H9 (cell line): Measurements from ENCODE around the gene ZNF2. TPM values are rescaled to one million over a fixed set of nuclear protein-coding genes. Genes with fewer than 3 reads are reported as not detected.

Source experiments
- DNase-seq: peaks from one replicate; pipeline ENCODE4 v3.0.0-alpha.2; 2017
- H2AFZ ChIP-seq: one replicate; pipeline ENCODE4 v1.6.1; 2013; ENCODE audit warnings: mild to moderate bottlenecking, low read length, control low read depth, moderate library complexity
- H2AK5ac ChIP-seq: 2 replicates; pipeline ENCODE4 v1.6.1; 2013; ENCODE audit warnings: low read length, control low read depth, mixed read lengths; ENCODE audit not compliant: insufficient read length
- H2BK120ac ChIP-seq: one replicate; pipeline ENCODE4 v1.6.1; 2013; ENCODE audit warnings: low read depth, mild to moderate bottlenecking, low read length, control low read depth, inconsistent platforms; ENCODE audit not compliant: poor library complexity, severe bottlenecking
- H2BK12ac ChIP-seq: 2 replicates; pipeline ENCODE4 v1.6.1; 2013; ENCODE audit warnings: low read length, control low read depth, mixed read lengths, low read depth; ENCODE audit not compliant: insufficient read length
- H2BK15ac ChIP-seq: 2 replicates; pipeline ENCODE4 v1.6.1; 2013; ENCODE audit warnings: low read depth, low read length, control low read depth
- H2BK20ac ChIP-seq: one replicate; pipeline ENCODE4 v1.6.1; 2013; ENCODE audit warnings: low read depth, mild to moderate bottlenecking, low read length, control low read depth, inconsistent platforms; ENCODE audit not compliant: poor library complexity, severe bottlenecking
- H2BK5ac ChIP-seq: 2 replicates; pipeline ENCODE4 v1.6.1; 2013; ENCODE audit warnings: low read length, control low read depth, mixed read lengths; ENCODE audit not compliant: insufficient read length
- H3K14ac ChIP-seq: 2 replicates; pipeline ENCODE4 v1.6.1; 2013; ENCODE audit warnings: low read length, control low read depth; ENCODE audit not compliant: insufficient read depth
- H3K18ac ChIP-seq: 2 replicates; pipeline ENCODE4 v1.6.1; 2013; ENCODE audit warnings: low read depth, mild to moderate bottlenecking, mixed read lengths, low read length, control low read depth; ENCODE audit not compliant: insufficient read length
- H3K23ac ChIP-seq: 2 replicates; pipeline ENCODE4 v1.6.1; 2013; ENCODE audit warnings: low read length, control low read depth, mixed read lengths, low read depth; ENCODE audit not compliant: insufficient read length
- H3K23me2 ChIP-seq: 2 replicates; pipeline ENCODE4 v1.6.1; 2013; ENCODE audit warnings: low read depth, mild to moderate bottlenecking, mixed read lengths, low read length, control low read depth; ENCODE audit not compliant: insufficient read length, poor library complexity, severe bottlenecking
- H3K27ac ChIP-seq: 2 replicates; pipeline ENCODE4 v1.5.1; 2013; ENCODE audit warnings: low read length, control low read depth, mixed read lengths, low read depth; ENCODE audit not compliant: insufficient read length
- H3K27me3 ChIP-seq: 2 replicates; pipeline ENCODE4 v1.6.1; 2013; ENCODE audit warnings: low read length, control low read depth, inconsistent platforms; ENCODE audit not compliant: insufficient read depth
- H3K4ac ChIP-seq: 2 replicates; pipeline ENCODE4 v1.6.1; 2013; ENCODE audit warnings: low read depth, mild to moderate bottlenecking, control low read depth, inconsistent platforms, low read length, moderate library complexity
- H3K4me1 ChIP-seq: 2 replicates; pipeline ENCODE4 v1.6.1; 2013; ENCODE audit warnings: low read length, control low read depth, inconsistent platforms; ENCODE audit not compliant: insufficient read depth
- H3K4me2 ChIP-seq: 2 replicates; pipeline ENCODE4 v1.6.1; 2013; ENCODE audit warnings: low read length, control low read depth, mixed read lengths; ENCODE audit not compliant: insufficient read length, insufficient read depth
- H3K56ac ChIP-seq: 2 replicates; pipeline ENCODE4 v1.6.1; 2013; ENCODE audit warnings: low read depth, mild to moderate bottlenecking, mixed read lengths, low read length, control low read depth; ENCODE audit not compliant: insufficient read length
- H3K79me1 ChIP-seq: 2 replicates; pipeline ENCODE4 v1.6.1; 2013; ENCODE audit warnings: low read depth, mild to moderate bottlenecking, moderate library complexity, low read length, control low read depth, inconsistent platforms; ENCODE audit not compliant: insufficient read depth, poor library complexity, severe bottlenecking
- H3K79me2 ChIP-seq: 2 replicates; pipeline ENCODE4 v1.6.1; 2013; ENCODE audit warnings: low read length, control low read depth, inconsistent platforms; ENCODE audit not compliant: insufficient read depth
- H3K9ac ChIP-seq: 2 replicates; pipeline ENCODE4 v1.6.1; 2013; ENCODE audit warnings: low read length, control low read depth, mixed read lengths; ENCODE audit not compliant: insufficient read length; ENCODE audit errors: extremely low read depth
- H3K9me3 ChIP-seq: one replicate; pipeline ENCODE4 v1.6.1; 2013; ENCODE audit warnings: low read depth, low read length, inconsistent platforms; ENCODE audit not compliant: control insufficient read depth
- H3T11ph ChIP-seq: one replicate; pipeline ENCODE4 v1.6.1; 2013; ENCODE audit warnings: mild to moderate bottlenecking, low read length, control low read depth, inconsistent platforms
- H4K20me1 ChIP-seq: one replicate; pipeline ENCODE4 v1.6.1; 2013; ENCODE audit not compliant: control insufficient read depth, insufficient read length, insufficient read depth
- H4K5ac ChIP-seq: 2 replicates; pipeline ENCODE4 v1.6.1; 2013; ENCODE audit warnings: low read depth, mild to moderate bottlenecking, mixed read lengths, low read length, control low read depth; ENCODE audit not compliant: insufficient read length
- H4K8ac ChIP-seq: replicated peaks from 2 replicates; pipeline ENCODE4 v1.6.1; 2013; ENCODE audit warnings: low read length, control low read depth, mixed read lengths, low read depth; ENCODE audit not compliant: insufficient read length
- H4K91ac ChIP-seq: 2 replicates; pipeline ENCODE4 v1.6.1; 2013; ENCODE audit warnings: low read depth, mild to moderate bottlenecking, moderate library complexity, mixed read lengths, low read length, control low read depth; ENCODE audit not compliant: insufficient read length
- H3K27ac Mint-ChIP-seq, 3 experiments: 2 replicates in 2 of 3; 3 replicates in 1 of 3; pipeline ENCODE4 v1.8.0; 2020 to 2021; ENCODE audit warnings: mixed read lengths in 3 of 3, mild to moderate bottlenecking in 1 of 3, moderate library complexity in 1 of 3
- H3K27me3 Mint-ChIP-seq: 2 replicates; pipeline ENCODE4 v1.8.0; 2021; ENCODE audit warnings: low read depth, mild to moderate bottlenecking, moderate library complexity, mixed read lengths
- H3K36me3 Mint-ChIP-seq, 3 experiments: 2 replicates in 2 of 3; 3 replicates in 1 of 3; pipeline ENCODE4 v1.8.0; 2020 to 2021; ENCODE audit warnings: low read depth in 3 of 3, mixed read lengths in 3 of 3; ENCODE audit not compliant: insufficient read depth in 1 of 3
- H3K4me1 Mint-ChIP-seq, 2 experiments: 2 replicates each; pipeline ENCODE4 v1.8.0; 2020; ENCODE audit warnings: mixed read lengths in 2 of 2
- H3K4me3 Mint-ChIP-seq, 2 experiments: 2 replicates in 1 of 2; 3 replicates in 1 of 2; pipeline ENCODE4 v1.8.0; 2020 to 2021; ENCODE audit warnings: mild to moderate bottlenecking in 2 of 2, mixed read lengths in 2 of 2, moderate library complexity in 1 of 2
- H3K9me3 Mint-ChIP-seq, 2 experiments: 2 replicates in 1 of 2; 3 replicates in 1 of 2; pipeline ENCODE4 v1.8.0; 2020; ENCODE audit warnings: mild to moderate bottlenecking in 2 of 2, mixed read lengths in 2 of 2, moderate library complexity in 1 of 2
- whole genome bisulfite sequencing: extraction: QIAGEN DNeasy Blood & Tissue Kit; methylation state at CpG from one replicate; pipeline ENCODE4 v1.1.7; 2013; ENCODE audit warnings: missing lambda C conversion rate, low lambda C conversion rate, mixed read lengths; ENCODE audit not compliant: insufficient read length; ENCODE audit errors: extremely low coverage; 5-methylcytosine and 5-hydroxymethylcytosine counted together
- total RNA-seq: library from RNA; stranded (reverse); gene quantifications from 2 replicates; pipeline ENCODE4 v1.2.1, GENCODE V29; 2021
- TF ChIP-seq, protein P1 (sequence below): fragments of 200-600 bp; sonication (generic); conservative IDR thresholded peaks from 3 replicates; pipeline ENCODE4 v1.8.0; 2021; ENCODE audit warnings: antibody characterized with exemption, mild to moderate bottlenecking

Gene ZNF2
- total RNA-seq, 1 experiment from 2014 or later, result 2.2 TPM

DNA sequence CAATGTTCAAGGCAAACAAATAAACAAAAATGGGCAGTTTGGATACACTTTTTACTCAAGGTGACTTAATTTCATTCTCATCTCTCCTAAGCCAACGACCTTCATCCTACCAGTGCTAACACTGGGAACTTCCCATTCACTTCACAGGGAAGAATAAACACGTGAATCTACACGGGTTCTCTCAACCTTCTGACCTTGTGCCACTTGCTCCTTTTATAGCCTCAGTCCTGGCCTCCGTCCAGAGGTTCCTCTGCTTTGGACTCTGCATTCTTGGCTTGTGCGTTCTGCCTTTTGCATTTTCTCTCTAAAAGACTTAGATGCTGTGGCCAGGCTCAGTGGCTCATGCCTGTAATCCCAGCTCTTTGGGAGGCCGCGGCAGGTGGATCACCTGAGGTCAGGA, 13.8 kb downstream of the ZNF2 start:
- Histone ChIP-seq H4K91ac (no peak overlapping the region), H3K4me1 (no peaks in the 10 kb centered on the region), H3K9me3 (no peaks in the 10 kb centered on the region), H3K18ac (no peak overlapping the region), H2BK120ac (no peak overlapping the region), H3K9ac (no peak overlapping the region), H3K27ac (no peak overlapping the region), H3K56ac (no peak overlapping the region), H3K27me3 (no peaks in the 10 kb centered on the region), H3K4ac (no peak overlapping the region), H3K79me2 (no peaks in the 10 kb centered on the region), H2BK12ac (no peak overlapping the region), H2BK20ac (no peak overlapping the region), H3K79me1 (no peaks in the 10 kb centered on the region), H3K23me2 (no peaks in the 10 kb centered on the region), H3K4me2 (no peak overlapping the region), H2BK5ac (no peak overlapping the region), H3K23ac (no peak overlapping the region), H4K5ac (no peak overlapping the region), H3K14ac (no peak overlapping the region), H4K20me1 (no peaks in the 10 kb centered on the region), H4K8ac (no peak overlapping the region), H2BK15ac (no peak overlapping the region), H2AK5ac (no peak overlapping the region), H2AFZ (no peak overlapping the region), H3T11ph (no peak overlapping the region)
- DNase-seq, result no peak
- H3K27ac Mint-ChIP-seq, result peak overlapping the region in 1 of 3 experiments; percentile 56; a peak in 1 of 7 replicates
- H3K27me3 Mint-ChIP-seq, result no peaks in the 10 kb centered on the region
- H3K4me3 Mint-ChIP-seq, result no peak overlapping the region
- peaks cover 0 to 4% of the 10 kb centered on the region in 2 experiments; a peak in 2 of 5 replicates for H3K9me3 Mint-ChIP-seq
- WGBS, result no CpG with 5 or more reads among the region's 7 CpGs
- H3K36me3 Mint-ChIP-seq, result peaks cover 20 to 37% (median 31%) of the 10 kb centered on the region in 3 experiments
- H3K4me1 Mint-ChIP-seq, result no peaks in the 10 kb centered on the region
- TF ChIP-seq, protein P1, sequence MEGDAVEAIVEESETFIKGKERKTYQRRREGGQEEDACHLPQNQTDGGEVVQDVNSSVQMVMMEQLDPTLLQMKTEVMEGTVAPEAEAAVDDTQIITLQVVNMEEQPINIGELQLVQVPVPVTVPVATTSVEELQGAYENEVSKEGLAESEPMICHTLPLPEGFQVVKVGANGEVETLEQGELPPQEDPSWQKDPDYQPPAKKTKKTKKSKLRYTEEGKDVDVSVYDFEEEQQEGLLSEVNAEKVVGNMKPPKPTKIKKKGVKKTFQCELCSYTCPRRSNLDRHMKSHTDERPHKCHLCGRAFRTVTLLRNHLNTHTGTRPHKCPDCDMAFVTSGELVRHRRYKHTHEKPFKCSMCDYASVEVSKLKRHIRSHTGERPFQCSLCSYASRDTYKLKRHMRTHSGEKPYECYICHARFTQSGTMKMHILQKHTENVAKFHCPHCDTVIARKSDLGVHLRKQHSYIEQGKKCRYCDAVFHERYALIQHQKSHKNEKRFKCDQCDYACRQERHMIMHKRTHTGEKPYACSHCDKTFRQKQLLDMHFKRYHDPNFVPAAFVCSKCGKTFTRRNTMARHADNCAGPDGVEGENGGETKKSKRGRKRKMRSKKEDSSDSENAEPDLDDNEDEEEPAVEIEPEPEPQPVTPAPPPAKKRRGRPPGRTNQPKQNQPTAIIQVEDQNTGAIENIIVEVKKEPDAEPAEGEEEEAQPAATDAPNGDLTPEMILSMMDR, result no peak
